Astrocyte (in vitro differentiated cells and primary cell): Measurements from ENCODE around the gene MYOZ1. TPM values are rescaled to one million over a fixed set of nuclear protein-coding genes. Genes with fewer than 3 reads are reported as not detected.

Experiments
- DNase-seq: peaks from one replicate; pipeline ENCODE4 v3.0.0-alpha.2; 2010; ENCODE audit warnings: low read depth
- FAIRE-seq: peaks from 2 replicates; lab custom pipeline; 2011; peaks lifted over from hg19 to GRCh38; lab: Jason Lieb, UNC
- H2AFZ ChIP-seq: 2 replicates; pipeline ENCODE4 v1.6.0; 2012; ENCODE audit warnings: low read depth, low read length, inconsistent platforms
- H3K27ac ChIP-seq: 2 replicates; pipeline ENCODE4 v1.5.1; 2011; ENCODE audit warnings: low read depth, low read length, inconsistent platforms
- H3K27me3 ChIP-seq: 2 replicates; pipeline ENCODE4 v1.6.0; 2011; ENCODE audit warnings: low read length, inconsistent platforms; ENCODE audit not compliant: insufficient read depth
- H3K36me3 ChIP-seq: 2 replicates; pipeline ENCODE4 v1.5.1; 2011; ENCODE audit warnings: low read length, inconsistent platforms; ENCODE audit not compliant: insufficient read depth
- H3K4me1 ChIP-seq: 2 replicates; pipeline ENCODE4 v1.5.1; 2011; ENCODE audit warnings: low read length, inconsistent platforms; ENCODE audit not compliant: insufficient read depth
- H3K4me2 ChIP-seq: 2 replicates; pipeline ENCODE4 v1.6.0; 2012; ENCODE audit warnings: low read length, inconsistent platforms
- H3K4me3 ChIP-seq: 2 replicates; pipeline ENCODE4 v1.5.1; 2011; ENCODE audit warnings: low read depth, mild to moderate bottlenecking, low read length, inconsistent platforms; ENCODE audit not compliant: insufficient read depth
- H3K79me2 ChIP-seq: 2 replicates; pipeline ENCODE4 v1.6.0; 2012; ENCODE audit warnings: mild to moderate bottlenecking, low read length, inconsistent platforms; ENCODE audit not compliant: insufficient read depth
- H3K9ac ChIP-seq: 2 replicates; pipeline ENCODE4 v1.6.0; 2012; ENCODE audit warnings: mild to moderate bottlenecking, low read length, inconsistent platforms
- H3K9me3 ChIP-seq: 2 replicates; pipeline ENCODE4 v1.5.1; 2012; ENCODE audit warnings: low read depth, mild to moderate bottlenecking, low read length, inconsistent platforms; ENCODE audit not compliant: insufficient read depth
- H4K20me1 ChIP-seq: 2 replicates; pipeline ENCODE4 v1.6.0; 2012; ENCODE audit warnings: low read length, inconsistent platforms; ENCODE audit not compliant: insufficient read depth
- H3K27ac Mint-ChIP-seq: one replicate; pipeline ENCODE4 v1.8.0; 2021; ENCODE audit warnings: mild to moderate bottlenecking, mixed read lengths; ENCODE audit not compliant: unreplicated experiment
- H3K27me3 Mint-ChIP-seq: one replicate; pipeline ENCODE4 v1.8.0; 2021; ENCODE audit warnings: low read depth, mixed read lengths; ENCODE audit not compliant: unreplicated experiment
- H3K36me3 Mint-ChIP-seq: one replicate; pipeline ENCODE4 v1.8.0; 2021; ENCODE audit warnings: low read depth, mixed read lengths; ENCODE audit not compliant: unreplicated experiment
- H3K4me1 Mint-ChIP-seq: one replicate; pipeline ENCODE4 v1.8.0; 2021; ENCODE audit warnings: low read depth, mixed read lengths; ENCODE audit not compliant: unreplicated experiment
- H3K4me3 Mint-ChIP-seq: one replicate; pipeline ENCODE4 v1.8.0; 2021; ENCODE audit warnings: mild to moderate bottlenecking, moderate library complexity, mixed read lengths; ENCODE audit not compliant: unreplicated experiment
- H3K9me3 Mint-ChIP-seq: one replicate; pipeline ENCODE4 v1.8.0; 2021; ENCODE audit warnings: mild to moderate bottlenecking, mixed read lengths; ENCODE audit not compliant: unreplicated experiment
- EZH2 ChIP-seq: IDR thresholded peaks from 2 replicates; pipeline ENCODE4 v1.6.1; 2012; ENCODE audit warnings: mild to moderate bottlenecking, low read length, inconsistent platforms; ENCODE audit not compliant: insufficient read depth
- total RNA-seq: library from RNA; stranded (reverse); gene quantifications from 2 replicates; pipeline ENCODE4 v1.2.1, GENCODE V29; 2021
- TF ChIP-seq, protein P1 (sequence below): IDR thresholded peaks from 2 replicates; pipeline ENCODE4 v1.5.1; 2011; ENCODE audit warnings: low read depth, mild to moderate bottlenecking, inconsistent platforms, low read length, moderate library complexity; ENCODE audit not compliant: insufficient read depth

MYOZ1 gene
- total RNA-seq, 1 donor from 2014 or later = 2.2 TPM

DNA sequence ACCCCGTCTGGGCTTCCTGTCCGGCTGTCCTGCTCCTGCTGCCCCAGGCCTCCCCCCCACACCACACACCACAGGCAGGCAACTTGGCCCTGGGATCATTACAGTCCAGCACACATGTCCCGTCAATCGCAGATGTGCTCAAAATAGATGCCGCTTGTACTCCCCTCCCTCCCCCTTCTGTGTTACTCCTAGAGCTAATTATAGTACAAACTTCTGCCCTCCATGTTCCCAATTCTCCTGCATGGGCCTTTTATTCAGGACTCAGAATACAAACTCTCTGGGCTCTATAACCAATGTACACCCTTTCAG, 14.7 kb upstream of the MYOZ1 start, which contains the start of gene SYNPO2L:
Gene SYNPO2L, minus strand, starts transcription at position 40 of the 309 bp plus-strand sequence. CDS start 107 bp downstream, outside the sequence.
- Histone ChIP-seq H3K9me3 (no peaks in the 10 kb centered on the region), H3K27me3 (no peaks in the 10 kb centered on the region), H3K9ac (no peak within 1 kb of the TSS), H3K27ac (no peak within 1 kb of the TSS), H3K4me2 (no peak within 1 kb of the TSS), H3K79me2 (no peaks in the 10 kb centered on the region), H3K36me3 (no peaks in the 10 kb centered on the region), H2AFZ (no peak within 1 kb of the TSS), H4K20me1 (no peaks in the 10 kb centered on the region), H3K4me3 (no peak within 1 kb of the TSS), H3K4me1 (peaks cover 14% of the 10 kb centered on the region)
- Mint-ChIP-seq H3K4me1 (peaks cover 31% of the 10 kb centered on the region), H3K4me3 (no peak within 1 kb of the TSS), H3K9me3 (no peaks in the 10 kb centered on the region), H3K27ac (peak within 1 kb of the TSS; percentile 84), H3K36me3 (no peaks in the 10 kb centered on the region), H3K27me3 (no peaks in the 10 kb centered on the region)
- FAIRE-seq (no peak), DNase-seq (no peak)
- TF ChIP-seq, protein P1, sequence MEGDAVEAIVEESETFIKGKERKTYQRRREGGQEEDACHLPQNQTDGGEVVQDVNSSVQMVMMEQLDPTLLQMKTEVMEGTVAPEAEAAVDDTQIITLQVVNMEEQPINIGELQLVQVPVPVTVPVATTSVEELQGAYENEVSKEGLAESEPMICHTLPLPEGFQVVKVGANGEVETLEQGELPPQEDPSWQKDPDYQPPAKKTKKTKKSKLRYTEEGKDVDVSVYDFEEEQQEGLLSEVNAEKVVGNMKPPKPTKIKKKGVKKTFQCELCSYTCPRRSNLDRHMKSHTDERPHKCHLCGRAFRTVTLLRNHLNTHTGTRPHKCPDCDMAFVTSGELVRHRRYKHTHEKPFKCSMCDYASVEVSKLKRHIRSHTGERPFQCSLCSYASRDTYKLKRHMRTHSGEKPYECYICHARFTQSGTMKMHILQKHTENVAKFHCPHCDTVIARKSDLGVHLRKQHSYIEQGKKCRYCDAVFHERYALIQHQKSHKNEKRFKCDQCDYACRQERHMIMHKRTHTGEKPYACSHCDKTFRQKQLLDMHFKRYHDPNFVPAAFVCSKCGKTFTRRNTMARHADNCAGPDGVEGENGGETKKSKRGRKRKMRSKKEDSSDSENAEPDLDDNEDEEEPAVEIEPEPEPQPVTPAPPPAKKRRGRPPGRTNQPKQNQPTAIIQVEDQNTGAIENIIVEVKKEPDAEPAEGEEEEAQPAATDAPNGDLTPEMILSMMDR = no peak
- TF ChIP-seq EZH2 = no peak

GRCh38 chr10:73655257-73655989, 14.1 kb upstream of the MYOZ1 start:
- H3K9me3 Mint-ChIP-seq = no peaks in the 10 kb centered on the region
- peak overlapping the region; percentile 84 for H3K27ac Mint-ChIP-seq
- no peak for TF ChIP-seq EZH2
- TF ChIP-seq, protein P1 = no peak
- peaks cover 34% of the 10 kb centered on the region for H3K4me1 Mint-ChIP-seq
- no peak overlapping the region for H3K4me3 ChIP-seq
- H3K36me3 ChIP-seq = no peaks in the 10 kb centered on the region
- H3K79me2 ChIP-seq = no peaks in the 10 kb centered on the region
- H3K4me3 Mint-ChIP-seq = no peak overlapping the region
- H3K9ac ChIP-seq = no peak overlapping the region
- no peak overlapping the region for H2AFZ ChIP-seq
- no peak for FAIRE-seq
- H3K27me3 Mint-ChIP-seq = no peaks in the 10 kb centered on the region
- no peak overlapping the region for H3K4me2 ChIP-seq
- H3K27ac ChIP-seq = no peak overlapping the region
- no peaks in the 10 kb centered on the region for H3K9me3 ChIP-seq
- no peaks in the 10 kb centered on the region for H3K36me3 Mint-ChIP-seq
- H4K20me1 ChIP-seq = no peaks in the 10 kb centered on the region
- no peaks in the 10 kb centered on the region for H3K27me3 ChIP-seq
- H3K4me1 ChIP-seq = peaks cover 19% of the 10 kb centered on the region
- DNase-seq = no peak

DNA sequence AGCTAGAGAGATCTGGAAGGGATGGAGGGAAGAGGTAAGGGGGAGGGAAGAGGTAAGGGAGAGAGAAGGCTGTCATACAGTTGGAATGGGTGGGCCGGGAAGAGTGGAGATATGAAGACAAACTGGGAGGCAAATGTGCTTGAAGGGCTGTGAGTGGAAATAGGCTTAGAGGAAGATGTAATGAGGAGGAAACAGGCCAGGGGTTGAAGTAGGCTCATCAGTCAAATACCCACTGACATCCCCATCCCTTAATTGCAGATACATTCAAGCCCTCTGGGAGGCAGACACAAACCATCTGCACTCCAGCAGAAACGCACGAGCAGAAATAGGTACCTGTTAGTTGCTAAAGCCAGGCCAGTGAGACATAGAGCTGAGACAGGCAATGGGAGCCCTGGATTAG, 12.4 kb upstream of the MYOZ1 start:
- Mint-ChIP-seq H3K4me3 (peak overlapping the region; percentile 42), H3K36me3 (no peaks in the 10 kb centered on the region), H3K27ac (no peak overlapping the region), H3K27me3 (no peaks in the 10 kb centered on the region), H3K9me3 (no peaks in the 10 kb centered on the region), H3K4me1 (peaks cover 45% of the 10 kb centered on the region)
- Histone ChIP-seq H3K27me3 (no peaks in the 10 kb centered on the region), H4K20me1 (no peaks in the 10 kb centered on the region), H3K4me3 (no peak overlapping the region), H3K4me1 (peaks cover 36% of the 10 kb centered on the region), H3K36me3 (no peaks in the 10 kb centered on the region), H3K79me2 (no peaks in the 10 kb centered on the region), H3K27ac (no peak overlapping the region), H3K9ac (no peak overlapping the region), H3K4me2 (no peak overlapping the region), H2AFZ (no peak overlapping the region), H3K9me3 (no peaks in the 10 kb centered on the region)
- no peak for DNase-seq
- TF ChIP-seq, protein P1 = no peak
- TF ChIP-seq EZH2 = no peak
- FAIRE-seq = no peak
